RCC 7860 (cell line): ENCODE data around the gene PPP1R13L.

Experiments used
- DNase-seq: peaks from one replicate; pipeline ENCODE4 v3.0.0-alpha.2; 2015; ENCODE audit warnings: low spot score
- FAIRE-seq: peaks from 2 replicates; lab custom pipeline; 2012; peaks lifted over from hg19 to GRCh38; lab: Jason Lieb, UNC

The PPP1R13L gene

DNA sequence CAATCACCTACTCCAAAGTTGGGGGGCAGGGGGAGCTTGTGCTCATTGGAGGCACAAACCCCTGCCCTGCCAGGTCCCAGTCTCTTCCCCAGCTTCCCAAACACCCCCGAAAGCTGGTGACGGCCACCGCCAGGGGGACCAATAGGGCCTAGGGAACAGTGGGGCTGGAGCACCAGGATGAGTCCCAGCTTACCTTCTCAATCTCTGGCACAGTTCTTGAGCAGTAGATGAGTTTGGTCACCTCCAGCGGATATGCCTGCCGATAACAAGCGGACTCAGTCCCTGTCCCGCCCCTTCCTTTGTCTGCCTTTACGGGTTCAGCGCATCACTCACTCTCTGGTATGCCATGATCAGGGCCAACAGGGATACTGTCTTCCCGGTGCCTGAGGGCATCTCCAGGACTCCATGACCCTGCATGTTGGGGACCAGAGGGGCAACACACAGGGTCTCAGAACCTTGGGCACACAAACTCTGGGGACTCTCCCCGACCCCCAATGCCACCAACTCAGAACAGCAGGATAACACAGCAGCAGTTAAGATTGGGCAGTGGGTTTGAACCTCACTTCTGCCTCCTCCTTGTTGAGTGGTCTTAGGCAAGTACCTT lies 36.0 kb downstream of the PPP1R13L start:
- FAIRE-seq (no peak), DNase-seq (no peak)

DNA sequence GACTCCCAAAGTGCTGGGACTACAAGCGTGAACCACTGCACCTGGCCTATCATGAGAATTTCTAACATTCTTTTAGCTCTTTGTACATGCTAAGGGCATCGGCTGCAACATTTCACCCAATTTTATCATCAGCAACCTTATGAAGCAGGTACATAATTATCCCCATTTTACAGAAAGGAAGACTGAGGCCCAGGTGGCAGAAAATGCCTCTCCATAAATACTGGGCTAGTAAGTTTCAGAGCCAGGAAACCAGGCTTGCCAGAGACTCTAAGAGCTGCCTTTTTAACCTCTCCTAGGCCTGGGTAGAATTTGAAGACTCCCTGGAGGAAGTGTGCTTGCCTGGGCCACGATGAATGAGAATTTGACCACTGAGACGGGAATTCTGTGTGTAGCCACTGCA lies 36.7 kb downstream of the PPP1R13L start:
- FAIRE-seq (no peak), DNase-seq (no peak)

DNA sequence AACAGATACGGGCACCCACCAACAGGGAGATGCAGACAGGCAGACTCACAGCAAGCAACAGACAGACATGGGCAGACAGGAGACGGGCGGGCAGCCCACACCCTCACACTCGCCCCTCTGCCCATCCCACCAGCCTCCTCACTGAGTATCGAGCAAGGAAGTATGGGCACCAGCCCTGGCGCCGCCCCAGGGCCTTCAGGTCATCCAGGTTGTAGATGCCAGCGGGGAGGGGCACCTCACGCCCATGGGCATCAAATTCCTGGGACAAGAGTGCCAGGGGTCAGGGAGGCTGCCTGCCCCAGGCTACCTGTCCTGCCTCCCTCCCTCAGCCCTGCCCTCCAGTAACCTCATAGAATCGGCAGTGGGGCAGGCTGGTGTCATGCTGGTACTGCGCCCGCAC lies 40.2 kb downstream of the PPP1R13L start:
- no peak for DNase-seq
- no peak for FAIRE-seq

DNA sequence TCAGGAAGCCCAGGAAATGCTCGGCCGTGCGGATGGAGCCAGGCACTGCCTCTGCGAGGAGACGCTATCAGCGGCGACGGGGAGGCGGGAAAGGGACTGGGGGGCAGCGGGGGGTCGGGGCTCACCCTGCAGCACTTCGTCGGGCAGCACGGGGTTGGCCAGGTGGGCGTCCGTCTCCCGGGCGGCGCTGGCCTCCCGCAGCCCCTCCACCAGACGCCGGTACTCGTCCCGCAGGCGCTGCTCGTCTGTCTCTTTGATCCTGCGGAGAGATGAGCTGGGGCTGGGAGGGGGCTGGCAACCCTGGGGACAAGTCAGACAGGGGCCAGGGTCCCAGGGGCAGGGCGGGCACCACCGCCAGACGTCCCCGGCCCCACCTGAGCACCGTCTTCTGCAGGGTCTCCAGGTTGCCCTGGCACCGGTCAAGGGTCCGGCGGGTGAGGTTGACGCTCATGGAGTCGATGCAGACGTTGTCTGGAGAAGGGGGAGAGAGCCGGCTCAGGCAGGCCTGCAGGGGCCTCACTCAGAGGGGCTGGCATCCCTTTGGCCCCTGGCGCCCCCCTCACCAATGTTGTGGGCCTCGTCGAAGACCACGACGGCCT lies 40.9 kb downstream of the PPP1R13L start:
- FAIRE-seq (no peak), DNase-seq (no peak)

DNA sequence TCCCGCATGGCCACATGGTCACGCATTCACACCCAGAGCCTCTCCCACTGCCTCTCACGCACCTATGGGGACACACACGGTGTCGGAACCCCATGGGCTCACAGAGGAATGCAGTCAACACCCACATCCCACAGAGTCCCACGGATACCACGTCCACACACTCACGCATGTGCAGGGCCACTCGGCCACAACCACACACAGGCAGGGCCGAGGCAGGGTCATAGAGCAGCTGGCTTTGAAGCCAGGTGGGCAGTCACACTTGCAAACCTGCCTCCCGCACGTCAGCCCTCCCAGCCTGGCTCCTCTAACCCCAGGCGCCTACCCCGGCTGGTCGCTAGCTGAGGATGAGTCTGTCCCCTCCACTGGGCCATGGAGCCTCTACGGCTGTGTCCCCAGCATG lies 42.6 kb downstream of the PPP1R13L start:
- DNase-seq = no peak
- FAIRE-seq = no peak

DNA sequence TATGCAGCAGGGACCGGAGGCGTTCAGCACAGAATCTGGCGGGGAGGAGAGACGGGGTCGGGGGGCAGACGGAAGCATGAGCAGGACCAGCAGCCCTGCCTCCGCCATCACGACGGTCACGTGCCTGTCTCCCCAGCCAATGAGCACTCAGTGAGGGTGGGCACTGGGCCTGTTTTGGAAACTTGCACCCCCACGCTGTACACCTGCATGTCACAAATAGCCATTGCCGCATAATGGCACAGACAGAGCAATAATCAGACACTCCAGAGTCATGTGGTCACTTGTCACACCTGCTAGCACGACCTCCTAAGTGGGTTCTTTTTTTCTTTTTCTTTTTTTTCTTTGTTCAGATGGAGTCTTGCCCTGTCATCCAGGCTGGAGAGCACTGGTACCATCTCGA lies 43.3 kb downstream of the PPP1R13L start:
- DNase-seq (no peak), FAIRE-seq (no peak)

DNA sequence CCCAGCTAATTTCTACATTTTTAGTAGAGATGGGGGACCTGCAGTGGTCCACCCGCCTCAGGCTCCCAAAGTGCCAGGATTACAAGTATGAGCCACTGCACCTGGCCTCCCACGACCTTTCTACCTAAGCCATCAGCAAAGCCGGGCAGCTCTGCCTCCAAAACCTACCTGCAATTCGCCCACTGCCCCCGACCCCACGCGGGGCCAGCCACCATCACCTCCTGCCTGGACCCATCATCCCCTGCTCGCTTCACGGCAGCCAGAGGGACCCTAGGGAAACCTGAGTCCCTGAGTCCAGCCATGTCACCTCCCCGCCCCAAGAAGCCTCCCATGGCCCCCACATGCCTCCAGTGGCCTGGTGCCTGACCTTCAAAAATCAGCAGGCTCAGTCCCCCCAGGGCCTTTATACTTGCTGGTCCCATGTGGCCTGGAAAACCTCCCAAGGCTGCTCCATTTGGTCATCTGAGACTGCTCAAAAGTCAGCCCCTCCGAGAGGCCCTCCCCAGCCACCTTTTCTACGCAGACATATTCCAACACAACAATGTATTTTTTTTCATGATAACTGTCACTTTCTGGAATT lies 46.6 kb downstream of the PPP1R13L start:
- FAIRE-seq (no peak), DNase-seq (no peak)

DNA sequence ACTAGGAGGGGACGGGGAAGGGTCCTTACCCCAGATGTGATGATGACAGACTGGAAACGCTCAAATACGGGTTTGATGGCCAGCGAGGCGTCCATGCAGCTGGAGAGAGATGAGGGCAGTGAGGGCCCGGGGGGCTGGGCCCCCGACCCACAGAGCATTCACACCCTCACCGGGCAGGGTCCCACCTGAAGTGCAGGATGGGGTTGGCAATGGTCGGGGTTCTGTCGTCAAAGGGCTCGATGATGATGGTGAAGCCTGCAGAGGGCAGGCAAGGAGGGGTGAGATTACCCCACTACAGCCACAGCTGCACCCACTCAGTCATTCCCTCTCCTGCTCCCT lies 47.5 kb downstream of the PPP1R13L start:
- FAIRE-seq (no peak), DNase-seq (no peak)

DNA sequence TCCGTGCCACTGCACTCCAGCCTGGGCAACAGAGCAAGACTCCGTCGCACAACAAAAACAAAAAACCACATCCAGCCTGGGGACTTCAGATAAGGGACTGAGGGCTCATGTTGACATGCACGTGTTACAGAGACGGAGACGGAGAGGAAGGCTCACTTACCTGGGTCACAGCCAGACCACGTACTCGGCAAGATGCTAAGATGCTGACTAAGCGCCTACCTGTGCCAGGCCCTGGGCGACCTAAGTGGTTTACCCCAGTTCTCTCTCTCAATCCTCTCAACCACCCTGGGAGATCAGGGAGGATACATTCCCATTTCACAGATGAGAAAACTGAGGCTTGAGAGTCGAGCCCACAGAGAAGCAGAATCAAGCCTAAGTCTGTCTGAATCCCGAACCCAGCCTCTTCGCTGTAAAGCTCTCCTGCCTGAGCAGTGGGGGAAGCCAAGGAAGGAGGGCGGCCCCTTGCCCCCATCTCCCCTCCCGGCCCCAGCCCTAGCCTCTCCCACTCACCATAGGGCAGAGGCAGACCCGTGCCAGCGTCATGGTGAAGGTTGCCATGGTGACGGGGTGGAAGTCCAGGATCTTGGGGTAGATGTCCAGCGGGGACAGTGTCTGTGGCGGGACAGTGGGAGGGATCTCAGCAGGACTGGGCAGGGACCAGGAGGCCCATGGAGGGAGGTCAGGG lies 48.0 kb downstream of the PPP1R13L start:
- DNase-seq = no peak
- no peak for FAIRE-seq

DNA sequence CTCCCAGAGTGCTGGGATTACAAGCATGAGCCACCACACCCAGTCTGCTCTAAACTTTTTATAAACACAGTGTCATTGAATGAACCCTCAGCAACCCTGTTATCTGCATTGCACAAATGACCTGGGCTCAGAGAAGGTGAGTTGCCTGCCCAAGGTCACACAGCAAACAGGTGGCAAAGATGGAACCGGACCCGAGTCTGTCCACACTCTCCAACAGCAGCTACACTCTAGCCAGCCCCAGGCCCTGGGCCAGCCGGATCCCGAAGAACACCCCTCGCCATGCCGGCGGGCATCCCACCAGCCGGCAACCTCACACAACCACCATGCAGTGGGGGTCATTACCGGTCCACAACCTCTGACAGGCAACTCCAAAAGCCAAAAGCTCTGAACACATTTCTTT lies 49.0 kb downstream of the PPP1R13L start:
- no peak for FAIRE-seq

DNA sequence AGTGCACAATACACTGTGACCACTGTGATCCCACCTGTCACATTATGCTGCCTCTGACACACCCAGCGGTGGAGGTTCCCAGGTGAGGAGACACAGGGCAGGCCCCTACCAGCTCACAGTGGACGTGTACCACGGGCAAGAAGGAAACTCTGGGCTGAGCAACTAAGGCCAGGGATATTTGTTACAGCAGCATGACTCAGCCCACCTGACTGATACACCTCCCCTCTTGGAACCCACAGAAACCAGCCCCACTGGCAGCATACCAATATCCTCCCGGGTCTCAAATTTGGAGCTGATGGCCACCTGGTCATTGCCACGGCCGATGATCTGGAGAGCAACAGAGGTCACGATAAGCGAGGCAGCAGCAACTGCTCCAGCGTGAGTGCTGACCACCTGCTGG lies 49.5 kb downstream of the PPP1R13L start:
- DNase-seq (no peak), FAIRE-seq (no peak)

More for the DNA sequence above, 49.0 kb downstream of the PPP1R13L start:
- DNase-seq = no peak

DNA sequence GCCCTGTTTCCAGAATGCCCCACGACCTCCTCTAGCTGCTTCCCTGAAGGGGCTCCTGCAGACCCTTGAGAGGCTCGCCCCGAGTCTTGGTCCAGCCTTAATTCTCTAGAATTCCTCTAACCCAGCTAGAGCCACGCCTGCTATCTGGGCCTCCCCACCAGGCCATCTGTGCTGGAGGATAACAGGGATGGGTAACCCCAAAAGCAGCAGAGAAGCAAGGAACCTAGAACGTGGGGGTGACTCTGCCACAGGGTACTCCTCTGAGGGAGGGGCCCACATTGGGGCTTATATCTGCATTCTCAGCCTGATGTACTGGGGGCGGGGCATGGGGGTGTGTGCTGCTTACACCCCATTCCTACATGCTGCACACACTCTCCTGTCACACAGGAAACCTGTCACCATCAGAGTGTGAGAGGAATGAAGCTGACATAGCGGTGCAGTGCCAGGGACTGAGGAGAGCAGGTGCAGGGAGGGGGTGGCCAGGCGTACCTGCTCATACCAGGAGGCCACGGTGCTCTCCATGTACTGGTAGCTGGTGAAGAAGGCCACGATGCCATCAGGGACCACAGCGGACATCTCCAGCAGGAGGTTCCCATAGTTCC lies 50.5 kb downstream of the PPP1R13L start:
- FAIRE-seq (no peak), DNase-seq (no peak)

DNA sequence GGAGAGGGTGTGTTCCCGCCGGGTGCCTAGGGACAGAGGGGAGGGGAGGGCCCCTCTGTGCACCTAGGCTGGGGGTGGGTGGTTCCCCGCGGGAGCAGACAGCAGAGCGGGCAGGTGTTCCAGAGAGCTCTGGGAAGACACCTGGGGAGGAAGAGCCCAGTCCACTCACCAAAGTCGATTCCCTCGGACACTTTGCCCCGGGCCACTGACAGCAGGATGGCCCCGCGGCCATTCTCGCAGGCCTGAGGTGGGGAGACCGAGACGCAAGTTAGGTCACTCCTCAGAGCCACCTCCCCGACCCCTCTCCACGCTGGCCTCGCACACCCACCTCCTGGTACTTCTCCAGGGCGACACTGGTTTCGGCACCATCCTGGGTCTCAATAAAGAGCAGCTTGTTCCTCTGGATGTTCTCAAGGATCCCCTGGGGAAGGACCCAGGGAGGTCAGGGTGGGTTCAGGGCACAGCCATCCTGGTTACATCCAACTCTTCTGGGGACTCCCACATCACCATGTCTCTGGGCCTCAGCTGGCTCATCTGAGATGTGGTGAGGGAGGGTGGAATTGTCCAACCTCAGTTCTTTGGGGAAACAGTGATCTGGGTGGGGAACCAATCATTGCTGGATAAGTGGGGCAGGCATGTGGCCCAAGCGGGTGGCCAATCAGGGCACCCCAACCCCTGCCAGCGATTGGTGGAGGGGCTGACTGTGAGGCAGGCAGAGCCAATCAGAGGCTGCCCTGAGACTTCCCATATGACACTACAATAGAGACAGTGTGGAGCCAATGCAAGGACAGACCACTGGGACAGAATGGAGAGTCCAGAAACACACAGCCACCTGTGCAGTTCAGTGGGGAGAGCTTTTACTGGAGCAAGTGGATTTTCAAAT lies 51.7 kb downstream of the PPP1R13L start:
- no peak for DNase-seq
- FAIRE-seq = no peak

DNA sequence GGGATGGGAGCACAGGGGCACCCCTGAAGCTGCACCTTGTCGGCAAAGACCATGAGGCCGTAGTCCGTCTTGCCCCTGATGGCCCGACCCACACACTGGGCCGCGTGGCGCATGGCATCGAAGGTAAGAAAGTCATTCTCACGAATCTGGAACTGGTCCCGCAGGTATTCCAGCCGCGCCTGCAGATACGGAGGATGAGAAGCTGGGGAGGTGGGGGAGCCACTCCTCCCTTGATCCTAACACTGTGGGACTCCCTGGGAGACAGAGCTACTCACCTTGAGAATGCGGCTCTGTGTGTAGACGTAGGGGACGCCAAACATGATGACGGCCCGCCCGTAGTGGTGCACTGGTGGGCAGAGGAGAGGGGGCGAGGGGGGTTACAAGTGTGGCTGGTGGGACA lies 52.4 kb downstream of the PPP1R13L start:
- FAIRE-seq = no peak

DNA sequence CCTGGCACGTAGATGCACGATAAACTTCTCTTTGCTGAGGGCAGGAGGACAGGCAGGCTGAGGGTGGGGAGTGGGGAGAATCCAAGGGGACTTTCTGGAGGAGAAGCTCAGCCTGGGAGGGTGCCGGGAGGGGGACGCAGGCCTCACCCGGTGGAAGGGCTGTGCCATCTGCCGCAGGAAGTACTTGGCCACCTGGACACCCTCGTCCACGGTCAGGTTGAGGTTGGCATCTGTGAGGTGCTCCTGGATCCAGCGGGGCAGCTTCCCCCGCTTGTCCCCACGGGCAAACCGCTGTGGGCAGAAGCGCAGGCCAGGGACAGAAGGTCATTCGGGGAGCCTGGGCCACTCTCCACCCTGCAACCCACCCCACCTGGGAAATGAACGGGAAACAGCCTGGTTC lies 52.8 kb downstream of the PPP1R13L start:
- DNase-seq = no peak
- no peak for FAIRE-seq

More for the DNA sequence above, 52.4 kb downstream of the PPP1R13L start:
- DNase-seq = no peak

DNA sequence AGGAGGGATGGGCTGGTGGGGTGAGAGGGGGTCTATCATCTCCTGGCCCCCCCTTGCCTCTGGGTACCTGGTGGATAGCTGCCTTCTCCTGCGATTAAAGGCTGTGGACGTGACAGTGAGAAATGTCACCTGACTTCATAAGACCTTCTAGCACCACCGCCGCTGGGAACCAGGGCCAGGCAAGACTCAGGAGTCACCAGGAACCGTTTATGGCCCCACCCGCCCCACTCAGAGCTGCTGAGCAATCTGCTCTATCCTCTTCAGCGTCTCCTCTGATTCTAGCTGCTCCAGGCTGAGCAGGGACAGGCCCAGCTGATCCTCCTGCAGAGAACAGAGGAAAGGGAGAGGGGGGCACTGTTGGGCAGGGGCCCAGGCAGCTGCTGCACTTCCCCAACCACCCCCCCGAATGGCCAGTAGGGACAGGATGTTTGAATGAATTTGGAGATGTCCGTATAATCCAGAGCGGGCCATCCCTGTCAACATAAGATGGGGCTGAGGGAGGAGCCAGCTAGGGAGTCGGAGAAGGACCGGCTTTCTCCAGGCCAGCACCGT lies 53.4 kb downstream of the PPP1R13L start:
- DNase-seq = no peak
- no peak for FAIRE-seq

DNA sequence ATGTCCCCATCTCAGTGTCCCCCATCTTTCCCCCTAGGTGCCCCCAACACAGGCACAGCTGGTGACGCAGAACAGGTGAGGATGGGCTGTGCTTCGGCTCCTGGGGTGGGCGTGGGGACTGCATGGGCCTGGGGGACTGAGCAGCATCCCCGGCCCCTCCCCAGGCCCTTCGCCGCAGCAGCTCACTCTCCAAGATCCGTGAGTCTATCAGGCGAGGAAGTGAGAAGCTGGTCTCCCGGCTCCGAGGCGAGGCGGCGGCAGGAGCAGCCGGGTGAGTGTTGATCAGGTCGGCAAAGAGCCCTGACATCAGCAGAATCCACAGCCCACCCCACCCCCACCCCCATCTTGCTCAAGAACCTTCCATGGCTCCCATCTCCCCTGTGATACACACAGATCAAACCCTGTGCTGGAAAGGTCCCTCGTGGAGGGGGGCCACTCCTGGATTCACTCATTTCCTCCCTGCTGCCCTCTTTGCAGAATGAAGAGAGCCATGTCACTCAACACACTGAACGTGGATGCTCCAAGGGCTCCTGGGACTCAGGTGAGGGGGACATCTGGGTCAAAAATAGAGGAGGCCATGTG lies 54.3 kb downstream of the PPP1R13L start:
- FAIRE-seq (no peak), DNase-seq (no peak)

DNA sequence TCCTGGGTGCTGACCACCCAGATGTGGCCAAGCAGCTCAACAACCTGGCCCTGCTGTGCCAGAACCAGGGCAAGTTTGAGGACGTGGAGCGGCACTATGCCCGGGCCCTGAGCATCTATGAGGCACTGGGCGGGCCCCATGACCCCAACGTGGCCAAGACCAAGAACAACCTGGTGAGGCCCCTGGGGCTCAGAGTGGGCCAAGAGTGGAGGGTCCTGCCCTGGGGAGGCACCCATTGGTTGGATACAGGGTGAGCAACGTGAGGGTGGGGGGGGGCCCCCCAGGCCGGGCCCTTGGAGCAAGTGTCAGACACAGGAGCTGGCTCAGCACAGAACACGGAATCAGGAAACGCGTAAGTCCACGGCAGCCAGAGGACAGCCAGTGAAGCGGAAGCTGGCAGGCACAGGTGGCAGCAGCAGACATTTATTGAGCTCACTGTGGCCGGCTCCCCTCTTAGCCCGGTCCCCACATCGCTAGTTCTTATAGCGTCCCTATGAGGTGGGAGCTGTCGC lies 55.4 kb downstream of the PPP1R13L start:
- FAIRE-seq (no peak), DNase-seq (no peak)

DNA sequence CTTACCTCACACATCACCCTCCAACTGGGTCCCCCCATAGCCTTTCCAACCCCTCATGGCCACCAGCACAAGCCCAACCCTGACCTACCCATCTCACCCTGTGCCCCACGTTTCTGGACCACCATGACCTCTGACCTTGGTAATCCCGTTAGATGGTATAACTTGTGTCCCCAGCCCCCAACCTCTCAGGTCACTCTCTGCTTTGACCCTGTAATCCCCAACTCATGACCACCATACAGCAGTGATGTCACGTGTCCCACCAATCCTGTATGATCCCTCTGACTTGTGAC lies 55.8 kb downstream of the PPP1R13L start:
- no peak for DNase-seq
- FAIRE-seq = no peak
